Measurements from ENCODE around the gene FAM13C. TPM values are rescaled to one million over a fixed set of nuclear protein-coding genes. Genes with fewer than 3 reads are reported as not detected.

FAM13C gene
- total RNA-seq, 1 experiment from 2014 or later = 0.07 TPM

- Histone ChIP-seq H3K9me2 (replicated peaks; ENCODE audit: low read length) (no peaks in the 10 kb centered on the region), H3K79me2 (ENCODE audit: low read length) (no peaks in the 10 kb centered on the region), H2AFZ (ENCODE audit: low read length) (no peak overlapping the region), H3K9me3 (ENCODE audit: low read length) (no peaks in the 10 kb centered on the region), H3K27ac (ENCODE audit: low read length) (no peak overlapping the region), H3K36me3 (ENCODE audit: low read depth, low read length) (no peaks in the 10 kb centered on the region), H3K4me2 (ENCODE audit: low read length) (no peak overlapping the region), H3K9ac (ENCODE audit: low read length) (no peak overlapping the region), H3K4me1 (ENCODE audit: insufficient read depth, low read length) (peaks cover 11% of the 10 kb centered on the region), H4K20me1 (ENCODE audit: low read length) (no peaks in the 10 kb centered on the region), H3K27me3 (ENCODE audit: low read length) (peaks cover 27% of the 10 kb centered on the region), H3F3A (ENCODE audit: low read length, unreplicated experiment) (no peaks in the 10 kb centered on the region), H3K4me3 (ENCODE audit: low read length) (no peak overlapping the region)
- BruUV-seq (replicated peaks) = no TSS peak
- intact Hi-C loops (cut with micrococcal nuclease) = loop anchor here (2.0 kb wide), 3 partner anchors 281 to 819 kb away; no protein-coding TSS in a partner anchor
- TF ChIP-seq EZH2 (IDR thresholded peaks at IDR 0.05; ENCODE audit: low read length, unreplicated experiment) (no peak), EZH2phosphoT487 (IDR thresholded peaks at IDR 0.05; ENCODE audit: borderline replicate concordance, low read length) (no peak)
- TF ChIP-seq, protein P1, sequence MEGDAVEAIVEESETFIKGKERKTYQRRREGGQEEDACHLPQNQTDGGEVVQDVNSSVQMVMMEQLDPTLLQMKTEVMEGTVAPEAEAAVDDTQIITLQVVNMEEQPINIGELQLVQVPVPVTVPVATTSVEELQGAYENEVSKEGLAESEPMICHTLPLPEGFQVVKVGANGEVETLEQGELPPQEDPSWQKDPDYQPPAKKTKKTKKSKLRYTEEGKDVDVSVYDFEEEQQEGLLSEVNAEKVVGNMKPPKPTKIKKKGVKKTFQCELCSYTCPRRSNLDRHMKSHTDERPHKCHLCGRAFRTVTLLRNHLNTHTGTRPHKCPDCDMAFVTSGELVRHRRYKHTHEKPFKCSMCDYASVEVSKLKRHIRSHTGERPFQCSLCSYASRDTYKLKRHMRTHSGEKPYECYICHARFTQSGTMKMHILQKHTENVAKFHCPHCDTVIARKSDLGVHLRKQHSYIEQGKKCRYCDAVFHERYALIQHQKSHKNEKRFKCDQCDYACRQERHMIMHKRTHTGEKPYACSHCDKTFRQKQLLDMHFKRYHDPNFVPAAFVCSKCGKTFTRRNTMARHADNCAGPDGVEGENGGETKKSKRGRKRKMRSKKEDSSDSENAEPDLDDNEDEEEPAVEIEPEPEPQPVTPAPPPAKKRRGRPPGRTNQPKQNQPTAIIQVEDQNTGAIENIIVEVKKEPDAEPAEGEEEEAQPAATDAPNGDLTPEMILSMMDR (conservative IDR thresholded peaks at IDR 0.05; ENCODE audit: low read depth, low read length) = no peak
- DNase-seq (peak; percentile 60), ATAC-seq (peak; percentile 53)
- POLR2A ChIA-PET (ENCODE audit: unreplicated experiment) = no interaction called here
- CTCF ChIA-PET = no interaction called here
Observed at GRCh38 chr10:59234194-59234593, 128.2 kb downstream of the FAM13C start.

- Histone ChIP-seq H3F3A (ENCODE audit: low read length, unreplicated experiment) (no peaks in the 10 kb centered on the region), H3K4me2 (ENCODE audit: low read length) (no peak overlapping the region), H3K9me3 (ENCODE audit: low read length) (no peaks in the 10 kb centered on the region), H3K9me2 (replicated peaks; ENCODE audit: low read length) (no peaks in the 10 kb centered on the region), H2AFZ (ENCODE audit: low read length) (no peak overlapping the region), H3K27me3 (ENCODE audit: low read length) (peaks cover 62% of the 10 kb centered on the region), H3K4me3 (ENCODE audit: low read length) (no peak overlapping the region), H3K4me1 (ENCODE audit: insufficient read depth, low read length) (peaks cover 8% of the 10 kb centered on the region), H3K27ac (ENCODE audit: low read length) (no peak overlapping the region), H4K20me1 (ENCODE audit: low read length) (no peaks in the 10 kb centered on the region), H3K9ac (ENCODE audit: low read length) (no peak overlapping the region), H3K36me3 (ENCODE audit: low read depth, low read length) (no peaks in the 10 kb centered on the region), H3K79me2 (ENCODE audit: low read length) (no peaks in the 10 kb centered on the region)
- TF ChIP-seq, protein P1 (conservative IDR thresholded peaks at IDR 0.05; ENCODE audit: low read depth, low read length) = no peak
- TF ChIP-seq EZH2phosphoT487 (IDR thresholded peaks at IDR 0.05; ENCODE audit: borderline replicate concordance, low read length) = no peak
- TF ChIP-seq EZH2 (IDR thresholded peaks at IDR 0.05; ENCODE audit: low read length, unreplicated experiment) = no peak
- ChIA-PET POLR2A (ENCODE audit: unreplicated experiment) (interaction anchor here (0.6 kb wide), 1 partner anchor 1855 kb away, joined by 3 read pairs; no protein-coding TSS in a partner anchor), CTCF (no interaction called here)
- no TSS peak for BruUV-seq (replicated peaks)
- DNase-seq (no peak), ATAC-seq (no peak)
- intact Hi-C loops (cut with micrococcal nuclease) = no loop called here
Observed at GRCh38 chr10:59229441-59229840, 132.9 kb downstream of the FAM13C start.

DNA sequence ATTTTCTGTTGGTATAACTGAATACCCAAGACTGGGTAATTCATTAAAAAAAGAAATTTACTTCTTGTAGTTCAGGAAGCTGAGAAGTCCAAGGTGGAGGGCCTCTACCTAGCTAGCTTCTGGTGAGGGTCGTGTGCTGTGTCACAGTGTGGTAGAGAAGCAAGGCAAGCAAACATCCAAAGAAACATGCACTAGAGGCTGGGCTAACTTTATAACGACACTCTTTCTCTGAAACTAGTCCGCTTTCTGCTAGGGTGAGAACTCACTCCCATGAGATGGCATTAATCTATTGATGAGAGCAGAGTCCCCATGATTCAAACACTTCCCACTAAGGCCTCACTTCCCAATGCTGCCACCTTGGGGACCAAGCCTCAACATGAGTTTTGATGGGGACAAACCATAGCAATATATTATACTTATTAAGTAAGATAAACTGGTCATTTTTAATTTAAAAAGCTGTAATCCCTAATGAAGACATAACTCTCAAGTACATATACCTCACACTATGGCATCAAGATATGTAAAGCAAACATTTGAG, 135.1 kb downstream of the FAM13C start:
- Histone ChIP-seq H3K9me3 (ENCODE audit: low read length) (no peaks in the 10 kb centered on the region), H2AFZ (ENCODE audit: low read length) (no peak overlapping the region), H3F3A (ENCODE audit: low read length, unreplicated experiment) (no peaks in the 10 kb centered on the region), H3K36me3 (ENCODE audit: low read depth, low read length) (no peaks in the 10 kb centered on the region), H3K9ac (ENCODE audit: low read length) (no peak overlapping the region), H3K79me2 (ENCODE audit: low read length) (no peaks in the 10 kb centered on the region), H3K4me2 (ENCODE audit: low read length) (no peak overlapping the region), H3K27me3 (ENCODE audit: low read length) (peaks cover 70% of the 10 kb centered on the region), H4K20me1 (ENCODE audit: low read length) (no peaks in the 10 kb centered on the region), H3K4me1 (ENCODE audit: insufficient read depth, low read length) (no peaks in the 10 kb centered on the region), H3K27ac (ENCODE audit: low read length) (no peak overlapping the region), H3K9me2 (replicated peaks; ENCODE audit: low read length) (no peaks in the 10 kb centered on the region), H3K4me3 (ENCODE audit: low read length) (no peak overlapping the region)
- peak; percentile 25 for DNase-seq
- ChIA-PET CTCF (no interaction called here), POLR2A (ENCODE audit: unreplicated experiment) (no interaction called here)
- no TSS peak for BruUV-seq (replicated peaks)
- TF ChIP-seq, protein P1 (conservative IDR thresholded peaks at IDR 0.05; ENCODE audit: low read depth, low read length) = peak; percentile 49
- TF ChIP-seq EZH2phosphoT487 (IDR thresholded peaks at IDR 0.05; ENCODE audit: borderline replicate concordance, low read length) = no peak
- intact Hi-C loops (cut with micrococcal nuclease) = no loop called here
- ATAC-seq = no peak

Data from PC-3 (cell line).